PC-9 (cell line): ENCODE results near the gene LSP1. TPM values are rescaled to one million over a fixed set of nuclear protein-coding genes. Genes with fewer than 3 reads are reported as not detected.

Experiments used
- BruUV-seq: library from RNA; stranded (reverse); fragments of 400-500 nt; replicated peaks from 2 replicates; lab custom pipeline; 2021; lab: Mats Ljungman, UMichigan
- CTCF ChIA-PET: fragments of 300-600 bp; sonication (Branson Sonifier 250); formaldehyde crosslinking; loops from one replicate; lab custom pipeline; 2022; ENCODE audit warnings: antibody characterized with exemption; lab: Charles Lee
- POLR2A ChIA-PET: fragments of 300-600 bp; sonication (Branson Sonifier 250); formaldehyde crosslinking; loops from one replicate; lab custom pipeline; 2022; ENCODE audit warnings: antibody characterized with exemption; ENCODE audit not compliant: unreplicated experiment; lab: Charles Lee
- DNase-seq, 2 experiments: peaks; one replicate each; pipeline versions ENCODE4 v3.0.0 to v3.0.0-alpha.2; 2015 to 2022; ENCODE audit warnings: mixed read lengths in 1 of 2
- H2AFZ ChIP-seq: fragments of 200-600 bp; sonication (generic); 2 replicates; pipeline ENCODE4 v1.8.1; 2017; ENCODE audit warnings: antibody characterized with exemption
- H3F3A ChIP-seq: fragments of 200-600 bp; sonication (generic); 2 replicates; pipeline ENCODE4 v1.8.1; 2017; ENCODE audit warnings: antibody characterized with exemption, mild to moderate bottlenecking, low read depth; ENCODE audit not compliant: insufficient read depth
- H3K27ac ChIP-seq: fragments of 200-600 bp; sonication (generic); 2 replicates; pipeline ENCODE4 v1.6.1; 2016; ENCODE audit warnings: mixed run types
- H3K27me3 ChIP-seq: fragments of 200-600 bp; sonication (generic); 2 replicates; pipeline ENCODE4 v1.6.1; 2016; ENCODE audit warnings: low read depth, mixed run types; ENCODE audit not compliant: insufficient read depth
- H3K36me3 ChIP-seq: fragments of 200-600 bp; sonication (generic); 2 replicates; pipeline ENCODE4 v1.6.1; 2016; ENCODE audit warnings: low read depth, mixed run types
- H3K4me1 ChIP-seq: fragments of 200-600 bp; sonication (generic); replicated peaks from 2 replicates; pipeline ENCODE4 v1.6.1; 2016; ENCODE audit warnings: mixed run types; ENCODE audit not compliant: insufficient read depth
- H3K4me2 ChIP-seq: fragments of 200-600 bp; sonication (generic); 2 replicates; pipeline ENCODE4 v1.6.1; 2017; ENCODE audit warnings: mixed run types
- H3K4me3 ChIP-seq: fragments of 200-600 bp; sonication (generic); 2 replicates; pipeline ENCODE4 v1.6.1; 2016; ENCODE audit warnings: mixed run types
- H3K79me2 ChIP-seq: fragments of 200-600 bp; sonication (generic); 2 replicates; pipeline ENCODE4 v1.6.1; 2017; ENCODE audit warnings: low read depth, mixed run types
- H3K9me2 ChIP-seq: fragments of 200-600 bp; sonication (generic); 2 replicates; pipeline ENCODE4 v1.8.1; 2017; ENCODE audit warnings: mild to moderate bottlenecking; ENCODE audit not compliant: insufficient read depth
- H3K9me3 ChIP-seq: fragments of 200-600 bp; sonication (generic); 2 replicates; pipeline ENCODE4 v1.8.1; 2016; ENCODE audit warnings: low read depth; ENCODE audit not compliant: insufficient read depth
- H4K20me1 ChIP-seq: fragments of 200-600 bp; sonication (generic); 2 replicates; pipeline ENCODE4 v1.8.1; 2017; ENCODE audit not compliant: insufficient read depth
- EZH2 ChIP-seq: fragments of 200-600 bp; sonication (generic); IDR thresholded peaks from 2 replicates; pipeline ENCODE4 v1.8.0; 2017; ENCODE audit warnings: antibody characterized with exemption, low read depth
- intact Hi-C: fragments of 100-400 bp; cut with micrococcal nuclease; formaldehyde crosslinking; loops from one replicate; pipeline ENCODE4 v1.10.0; 2022; ENCODE audit not compliant: unreplicated experiment
- total RNA-seq: library from RNA; stranded (reverse); gene quantifications from 2 replicates; pipeline ENCODE4 v1.2.3, GENCODE V29; 2021
- TF ChIP-seq, protein P1 (sequence below): fragments of 200-600 bp; sonication (generic); conservative IDR thresholded peaks from 2 replicates; pipeline ENCODE4 v1.6.1; 2017; ENCODE audit warnings: mixed run types, antibody characterized with exemption, mild to moderate bottlenecking, moderate library complexity

The LSP1 gene
- total RNA-seq, 1 experiment from 2014 or later = 2.6 TPM

- H3K36me3 ChIP-seq = no peaks in the 10 kb centered on the region
- H3K4me3 ChIP-seq = no peak overlapping the region
- H3K27me3 ChIP-seq = no peaks in the 10 kb centered on the region
- TF ChIP-seq EZH2 = no peak
- TF ChIP-seq, protein P1, sequence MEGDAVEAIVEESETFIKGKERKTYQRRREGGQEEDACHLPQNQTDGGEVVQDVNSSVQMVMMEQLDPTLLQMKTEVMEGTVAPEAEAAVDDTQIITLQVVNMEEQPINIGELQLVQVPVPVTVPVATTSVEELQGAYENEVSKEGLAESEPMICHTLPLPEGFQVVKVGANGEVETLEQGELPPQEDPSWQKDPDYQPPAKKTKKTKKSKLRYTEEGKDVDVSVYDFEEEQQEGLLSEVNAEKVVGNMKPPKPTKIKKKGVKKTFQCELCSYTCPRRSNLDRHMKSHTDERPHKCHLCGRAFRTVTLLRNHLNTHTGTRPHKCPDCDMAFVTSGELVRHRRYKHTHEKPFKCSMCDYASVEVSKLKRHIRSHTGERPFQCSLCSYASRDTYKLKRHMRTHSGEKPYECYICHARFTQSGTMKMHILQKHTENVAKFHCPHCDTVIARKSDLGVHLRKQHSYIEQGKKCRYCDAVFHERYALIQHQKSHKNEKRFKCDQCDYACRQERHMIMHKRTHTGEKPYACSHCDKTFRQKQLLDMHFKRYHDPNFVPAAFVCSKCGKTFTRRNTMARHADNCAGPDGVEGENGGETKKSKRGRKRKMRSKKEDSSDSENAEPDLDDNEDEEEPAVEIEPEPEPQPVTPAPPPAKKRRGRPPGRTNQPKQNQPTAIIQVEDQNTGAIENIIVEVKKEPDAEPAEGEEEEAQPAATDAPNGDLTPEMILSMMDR = no peak
- H3K4me1 ChIP-seq = no peaks in the 10 kb centered on the region
- H3F3A ChIP-seq = no peaks in the 10 kb centered on the region
- POLR2A ChIA-PET = no interaction called here
- no peaks in the 10 kb centered on the region for H4K20me1 ChIP-seq
- no TSS peak for BruUV-seq
- no peaks in the 10 kb centered on the region for H3K9me3 ChIP-seq
- no peaks in the 10 kb centered on the region for H3K9me2 ChIP-seq
- H3K4me2 ChIP-seq = no peak overlapping the region
- intact Hi-C loops = no loop called here
- H2AFZ ChIP-seq = no peak overlapping the region
- H3K27ac ChIP-seq = no peak overlapping the region
- no peaks in the 10 kb centered on the region for H3K79me2 ChIP-seq
- CTCF ChIA-PET = interaction anchor here (0.6 kb wide), 1 partner anchor 26 kb away, joined by 3 read pairs; no protein-coding TSS in a partner anchor
- DNase-seq = no peak
These were observed 4.2 kb downstream of the LSP1 start for GRCh38 chr11:1857064-1857463.

GRCh38 chr11:1858154-1858553 is 5.3 kb downstream of the LSP1 start:
- Histone ChIP-seq H3K4me1 (peaks cover 6% of the 10 kb centered on the region), H3K79me2 (no peaks in the 10 kb centered on the region), H3F3A (no peaks in the 10 kb centered on the region), H3K27me3 (no peaks in the 10 kb centered on the region), H3K9me2 (no peaks in the 10 kb centered on the region), H3K4me2 (no peak overlapping the region), H2AFZ (no peak overlapping the region), H4K20me1 (no peaks in the 10 kb centered on the region), H3K36me3 (no peaks in the 10 kb centered on the region), H3K9me3 (no peaks in the 10 kb centered on the region), H3K4me3 (no peak overlapping the region), H3K27ac (no peak overlapping the region)
- BruUV-seq = no TSS peak
- CTCF ChIA-PET = no interaction called here
- no peak for TF ChIP-seq EZH2
- TF ChIP-seq, protein P1 = no peak
- POLR2A ChIA-PET = no interaction called here
- intact Hi-C loops = no loop called here
- DNase-seq = no peak

DNA sequence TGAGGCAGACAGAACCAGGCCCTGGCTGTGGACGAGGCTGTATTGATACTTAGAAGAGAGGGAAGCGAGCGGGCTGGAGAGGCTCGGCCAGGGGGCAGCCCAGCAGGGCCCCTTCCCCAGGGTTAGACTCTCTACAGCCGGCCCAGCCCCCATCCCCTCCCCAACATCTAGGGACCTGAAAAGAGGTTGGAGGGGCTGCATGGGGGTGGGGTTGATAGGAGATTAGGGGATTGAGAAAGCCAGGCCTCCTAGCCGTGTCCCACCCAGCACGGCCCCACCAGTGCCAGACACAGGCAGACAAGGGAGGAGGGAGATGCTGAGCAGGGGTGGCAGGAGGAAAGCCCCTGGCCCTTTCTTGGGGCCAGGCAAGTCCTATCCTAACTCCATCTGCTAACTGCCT is 5.7 kb downstream of the LSP1 start:
- Histone ChIP-seq H3K36me3 (no peaks in the 10 kb centered on the region), H3K4me3 (no peak overlapping the region), H3K9me3 (no peaks in the 10 kb centered on the region), H3K79me2 (no peaks in the 10 kb centered on the region), H3F3A (no peaks in the 10 kb centered on the region), H4K20me1 (no peaks in the 10 kb centered on the region), H2AFZ (no peak overlapping the region), H3K27me3 (no peaks in the 10 kb centered on the region), H3K27ac (no peak overlapping the region), H3K4me1 (peaks cover 10% of the 10 kb centered on the region), H3K4me2 (no peak overlapping the region), H3K9me2 (no peaks in the 10 kb centered on the region)
- intact Hi-C loops = no loop called here
- no peak for TF ChIP-seq EZH2
- TF ChIP-seq, protein P1 = no peak
- ChIA-PET CTCF (no interaction called here), POLR2A (no interaction called here)
- BruUV-seq = no TSS peak
- DNase-seq = no peak
